Neural cell (in vitro differentiated cells): ENCODE data around the gene CDH6. TPM values are rescaled to one million over a fixed set of nuclear protein-coding genes. Genes with fewer than 3 reads are reported as not detected.

ENCODE experiments used
- H2AFZ ChIP-seq: fragments of 200-600, 300-800 bp; sonication (generic), shearing (Covaris generic); 2 replicates; pipeline ENCODE4 v1.6.0; 2014; ENCODE audit warnings: low read depth, mild to moderate bottlenecking, antibody characterized with exemption, low read length, moderate library complexity
- H3F3A ChIP-seq: fragments of 200-600 bp; shearing (Covaris generic); 2 replicates; pipeline ENCODE4 v1.6.1; 2016; ENCODE audit warnings: mild to moderate bottlenecking, moderate library complexity, mixed read lengths, antibody characterized with exemption, low read length; ENCODE audit not compliant: insufficient read depth, poor library complexity, severe bottlenecking
- H3K27ac ChIP-seq: fragments of 200-600, 300-800 bp; sonication (generic), shearing (Covaris generic); 2 replicates; pipeline ENCODE4 v1.5.1; 2014; ENCODE audit warnings: mild to moderate bottlenecking, low read length, moderate library complexity
- H3K27me3 ChIP-seq: fragments of 300-800, 200-600 bp; sonication (generic), shearing (Covaris generic); 2 replicates; pipeline ENCODE4 v1.6.0; 2014; ENCODE audit warnings: mild to moderate bottlenecking, low read depth, low read length, moderate library complexity; ENCODE audit not compliant: insufficient read depth
- H3K36me3 ChIP-seq: fragments of 300-800, 200-600 bp; sonication (generic), shearing (Covaris generic); 2 replicates; pipeline ENCODE4 v1.5.1; 2014; ENCODE audit warnings: mild to moderate bottlenecking, antibody characterized with exemption, low read length, moderate library complexity; ENCODE audit not compliant: insufficient read depth
- H3K4me2 ChIP-seq: fragments of 300-800, 200-600 bp; sonication (generic), shearing (Covaris generic); 2 replicates; pipeline ENCODE4 v1.6.0; 2014; ENCODE audit warnings: mild to moderate bottlenecking, low read length
- H3K4me3 ChIP-seq: fragments of 300-800, 200-600 bp; sonication (generic), shearing (Covaris generic); 2 replicates; pipeline ENCODE4 v1.5.1; 2014; ENCODE audit warnings: mild to moderate bottlenecking, low read length, moderate library complexity
- H3K79me2 ChIP-seq: fragments of 200-600 bp; shearing (Covaris generic); replicated peaks from 2 replicates; pipeline ENCODE4 v1.6.0; 2014; ENCODE audit warnings: mild to moderate bottlenecking, low read length, moderate library complexity; ENCODE audit not compliant: insufficient read depth
- H3K9ac ChIP-seq: fragments of 300-800, 200-600 bp; sonication (generic), shearing (Covaris generic); 2 replicates; pipeline ENCODE4 v1.6.1; 2016; ENCODE audit warnings: mild to moderate bottlenecking, low read length, mixed read lengths
- H3K9me2 ChIP-seq: fragments of 200-600 bp; shearing (Covaris generic); 2 replicates; pipeline ENCODE4 v1.6.1; 2016; ENCODE audit warnings: mild to moderate bottlenecking, low read length, mixed read lengths; ENCODE audit not compliant: insufficient read depth
- H3K9me3 ChIP-seq: fragments of 200-600, 300-800 bp; sonication (generic), shearing (Covaris generic); 2 replicates; pipeline ENCODE4 v1.6.1; 2016; ENCODE audit warnings: mild to moderate bottlenecking, mixed run types, low read length, moderate library complexity, mixed read lengths
- H4K20me1 ChIP-seq: fragments of 200-600 bp; shearing (Covaris generic); 2 replicates; pipeline ENCODE4 v1.6.1; 2016; ENCODE audit warnings: mild to moderate bottlenecking, mixed run types; ENCODE audit not compliant: insufficient read depth
- EP300 ChIP-seq: fragments of 450-650 bp; conservative IDR thresholded peaks from 2 replicates; pipeline ENCODE4 v1.6.1; 2014; ENCODE audit warnings: antibody characterized with exemption, mild to moderate bottlenecking, moderate library complexity; ENCODE audit not compliant: poor library complexity, severe bottlenecking
- EZH2 ChIP-seq: fragments of 200-600, 300-800 bp; shearing (Covaris generic), sonication (generic); IDR thresholded peaks from 2 replicates; pipeline ENCODE4 v1.6.1; 2014; ENCODE audit warnings: antibody characterized with exemption, low read length, borderline replicate concordance, mild to moderate bottlenecking; ENCODE audit not compliant: insufficient read depth, poor library complexity, severe bottlenecking
- MXI1 ChIP-seq: fragments of 450-650 bp; conservative IDR thresholded peaks from 2 replicates; pipeline ENCODE4 v1.6.1; 2014; ENCODE audit warnings: antibody characterized with exemption, mild to moderate bottlenecking; ENCODE audit not compliant: poor library complexity, severe bottlenecking
- POLR2AphosphoS5 ChIP-seq: IDR thresholded peaks from 2 replicates; pipeline ENCODE4 v1.6.1; 2012
- RAD21 ChIP-seq: fragments of 450-650 bp; conservative IDR thresholded peaks from 2 replicates; pipeline ENCODE4 v1.6.1; 2014; ENCODE audit warnings: antibody characterized with exemption, mild to moderate bottlenecking, moderate library complexity
- SMC3 ChIP-seq: fragments of 450-650 bp; conservative IDR thresholded peaks from 2 replicates; pipeline ENCODE4 v1.6.1; 2014; ENCODE audit warnings: antibody characterized with exemption, mild to moderate bottlenecking, moderate library complexity; ENCODE audit not compliant: poor library complexity
- TAF1 ChIP-seq: IDR thresholded peaks from 2 replicates; pipeline ENCODE4 v1.6.1; 2012; ENCODE audit warnings: low read depth
- polyA plus RNA-seq: library from polyadenylated mRNA; depleted of rRNA; stranded (reverse); fragments of >200 nt; gene quantifications from 2 replicates; pipeline ENCODE4 v1.2.3, GENCODE V29; 2014
- TF ChIP-seq, protein P1 (sequence below): fragments of 450-650 bp; IDR thresholded peaks from 2 replicates; pipeline ENCODE4 v1.5.1; 2014; ENCODE audit warnings: antibody characterized with exemption, mild to moderate bottlenecking, moderate library complexity; ENCODE audit not compliant: poor library complexity, severe bottlenecking
- TF ChIP-seq, protein P2 (sequence below): IDR thresholded peaks from 2 replicates; pipeline ENCODE4 v1.6.1; 2012; ENCODE audit warnings: borderline replicate concordance

Gene CDH6
- polyA plus RNA-seq, 1 donor from 2014 or later = 2.1 TPM

DNA sequence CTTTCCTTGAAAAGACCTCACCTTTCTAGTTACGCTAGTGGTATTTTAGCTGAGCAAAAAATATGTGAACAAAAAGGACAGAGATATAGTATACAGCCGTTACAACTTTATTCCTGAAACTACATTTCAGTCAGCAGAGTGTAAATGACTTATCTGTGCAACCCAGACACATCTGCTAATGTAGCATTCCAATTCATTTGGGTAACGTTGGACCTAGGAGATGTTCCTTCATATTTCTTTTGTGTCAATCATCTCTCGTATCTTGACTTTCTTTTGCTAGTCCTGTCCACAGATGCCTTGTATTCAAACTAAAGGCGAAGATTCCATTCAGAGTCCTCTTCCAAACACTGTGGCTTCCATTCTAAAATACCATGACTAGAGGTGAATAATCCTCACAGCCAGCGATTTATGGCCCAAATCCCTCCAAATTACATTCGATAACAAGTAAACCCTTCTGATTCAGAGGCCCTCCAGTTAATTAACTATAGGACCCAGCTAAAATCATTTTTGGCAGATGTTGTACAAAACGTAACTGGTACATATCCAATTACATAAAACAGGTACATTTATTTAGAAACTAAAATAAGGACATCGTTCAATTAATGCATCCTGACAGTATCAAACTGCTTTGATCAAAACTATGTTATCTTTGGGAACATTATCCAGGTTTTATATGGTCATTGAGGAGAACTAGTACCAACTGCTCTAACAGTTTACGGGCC is 182.7 kb downstream of the CDH6 start:
- Histone ChIP-seq H3K9me2 (no peaks in the 10 kb centered on the region), H3F3A (no peaks in the 10 kb centered on the region), H3K9me3 (no peaks in the 10 kb centered on the region), H3K36me3 (no peaks in the 10 kb centered on the region), H3K27ac (no peak overlapping the region), H3K79me2 (no peaks in the 10 kb centered on the region), H4K20me1 (no peaks in the 10 kb centered on the region), H2AFZ (no peak overlapping the region), H3K27me3 (no peaks in the 10 kb centered on the region), H3K9ac (no peak overlapping the region), H3K4me3 (no peak overlapping the region), H3K4me2 (no peak overlapping the region)
- TF ChIP-seq MXI1 = no peak
- no peak for TF ChIP-seq SMC3
- no peak for TF ChIP-seq POLR2AphosphoS5
- TF ChIP-seq EP300 = no peak
- TF ChIP-seq, protein P1, sequence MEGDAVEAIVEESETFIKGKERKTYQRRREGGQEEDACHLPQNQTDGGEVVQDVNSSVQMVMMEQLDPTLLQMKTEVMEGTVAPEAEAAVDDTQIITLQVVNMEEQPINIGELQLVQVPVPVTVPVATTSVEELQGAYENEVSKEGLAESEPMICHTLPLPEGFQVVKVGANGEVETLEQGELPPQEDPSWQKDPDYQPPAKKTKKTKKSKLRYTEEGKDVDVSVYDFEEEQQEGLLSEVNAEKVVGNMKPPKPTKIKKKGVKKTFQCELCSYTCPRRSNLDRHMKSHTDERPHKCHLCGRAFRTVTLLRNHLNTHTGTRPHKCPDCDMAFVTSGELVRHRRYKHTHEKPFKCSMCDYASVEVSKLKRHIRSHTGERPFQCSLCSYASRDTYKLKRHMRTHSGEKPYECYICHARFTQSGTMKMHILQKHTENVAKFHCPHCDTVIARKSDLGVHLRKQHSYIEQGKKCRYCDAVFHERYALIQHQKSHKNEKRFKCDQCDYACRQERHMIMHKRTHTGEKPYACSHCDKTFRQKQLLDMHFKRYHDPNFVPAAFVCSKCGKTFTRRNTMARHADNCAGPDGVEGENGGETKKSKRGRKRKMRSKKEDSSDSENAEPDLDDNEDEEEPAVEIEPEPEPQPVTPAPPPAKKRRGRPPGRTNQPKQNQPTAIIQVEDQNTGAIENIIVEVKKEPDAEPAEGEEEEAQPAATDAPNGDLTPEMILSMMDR = no peak
- TF ChIP-seq TAF1 = no peak
- TF ChIP-seq, protein P2, sequence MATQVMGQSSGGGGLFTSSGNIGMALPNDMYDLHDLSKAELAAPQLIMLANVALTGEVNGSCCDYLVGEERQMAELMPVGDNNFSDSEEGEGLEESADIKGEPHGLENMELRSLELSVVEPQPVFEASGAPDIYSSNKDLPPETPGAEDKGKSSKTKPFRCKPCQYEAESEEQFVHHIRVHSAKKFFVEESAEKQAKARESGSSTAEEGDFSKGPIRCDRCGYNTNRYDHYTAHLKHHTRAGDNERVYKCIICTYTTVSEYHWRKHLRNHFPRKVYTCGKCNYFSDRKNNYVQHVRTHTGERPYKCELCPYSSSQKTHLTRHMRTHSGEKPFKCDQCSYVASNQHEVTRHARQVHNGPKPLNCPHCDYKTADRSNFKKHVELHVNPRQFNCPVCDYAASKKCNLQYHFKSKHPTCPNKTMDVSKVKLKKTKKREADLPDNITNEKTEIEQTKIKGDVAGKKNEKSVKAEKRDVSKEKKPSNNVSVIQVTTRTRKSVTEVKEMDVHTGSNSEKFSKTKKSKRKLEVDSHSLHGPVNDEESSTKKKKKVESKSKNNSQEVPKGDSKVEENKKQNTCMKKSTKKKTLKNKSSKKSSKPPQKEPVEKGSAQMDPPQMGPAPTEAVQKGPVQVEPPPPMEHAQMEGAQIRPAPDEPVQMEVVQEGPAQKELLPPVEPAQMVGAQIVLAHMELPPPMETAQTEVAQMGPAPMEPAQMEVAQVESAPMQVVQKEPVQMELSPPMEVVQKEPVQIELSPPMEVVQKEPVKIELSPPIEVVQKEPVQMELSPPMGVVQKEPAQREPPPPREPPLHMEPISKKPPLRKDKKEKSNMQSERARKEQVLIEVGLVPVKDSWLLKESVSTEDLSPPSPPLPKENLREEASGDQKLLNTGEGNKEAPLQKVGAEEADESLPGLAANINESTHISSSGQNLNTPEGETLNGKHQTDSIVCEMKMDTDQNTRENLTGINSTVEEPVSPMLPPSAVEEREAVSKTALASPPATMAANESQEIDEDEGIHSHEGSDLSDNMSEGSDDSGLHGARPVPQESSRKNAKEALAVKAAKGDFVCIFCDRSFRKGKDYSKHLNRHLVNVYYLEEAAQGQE = no peak
- TF ChIP-seq EZH2 = no peak
- TF ChIP-seq RAD21 = no peak

DNA sequence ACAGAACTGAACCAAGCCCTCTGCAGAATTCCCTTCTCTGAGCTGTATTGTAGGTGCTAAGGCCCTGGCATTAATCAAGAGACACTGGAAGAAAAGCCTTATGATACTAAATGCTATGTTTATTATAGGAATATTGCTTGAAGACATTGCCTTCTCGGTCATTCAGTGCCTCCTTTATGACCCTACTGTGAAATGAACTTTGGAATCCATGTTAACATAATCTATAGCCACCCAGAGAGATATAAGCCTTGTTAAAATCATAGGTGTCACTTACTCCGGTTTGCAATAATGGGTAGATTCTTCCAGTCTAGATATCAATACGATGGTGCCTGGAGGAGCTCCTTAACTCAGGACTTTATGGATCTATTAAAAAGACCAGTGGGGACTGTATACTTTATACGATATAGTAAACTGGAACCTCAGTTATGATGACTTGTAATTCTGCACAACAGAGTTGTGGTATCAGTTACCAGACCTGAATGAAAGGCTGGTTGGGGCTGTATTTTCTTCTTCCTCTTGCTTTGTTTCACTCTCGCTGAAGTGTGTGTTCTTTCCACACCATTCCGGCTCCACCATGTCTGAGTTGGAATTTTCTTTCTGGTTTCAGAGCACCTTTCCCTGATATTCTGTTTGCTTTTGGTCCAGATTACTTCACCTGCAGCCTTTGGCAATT is 183.9 kb downstream of the CDH6 start:
- Histone ChIP-seq H3K27ac (no peak overlapping the region), H3K27me3 (no peaks in the 10 kb centered on the region), H3K9me2 (no peaks in the 10 kb centered on the region), H4K20me1 (no peaks in the 10 kb centered on the region), H2AFZ (no peak overlapping the region), H3K4me3 (no peak overlapping the region), H3K79me2 (no peaks in the 10 kb centered on the region), H3K9me3 (no peaks in the 10 kb centered on the region), H3K4me2 (no peak overlapping the region), H3K36me3 (no peaks in the 10 kb centered on the region), H3K9ac (no peak overlapping the region), H3F3A (no peaks in the 10 kb centered on the region)
- TF ChIP-seq EZH2 (no peak), RAD21 (no peak), EP300 (no peak)
- TF ChIP-seq, protein P1 = no peak
- TF ChIP-seq, protein P2 = no peak
